ENCODE data around the gene VPS33A.
A peak's percentile ranks its signal among the peaks of the same experiment; 100 is the strongest.
"Not testable (repeated sequence)": the region's sequence is repeated elsewhere in the genome, so short reads cannot be mapped to it uniquely, and the experiment has no call there.

Gene VPS33A

GRCh38 chr12:122205053-122205925, 61.0 kb downstream of the VPS33A start:
- DNase-seq (ENCODE audit: low read depth) = no peak
- TF ChIP-seq CTCF (IDR thresholded peaks at IDR 0.05; ENCODE audit: low read depth, low read length, missing control alignments) = no peak
- no peak overlapping the region for H3K4me3 ChIP-seq (ENCODE audit: low read depth, low read length)

GRCh38 chr12:122204167-122205052, 61.9 kb downstream of the VPS33A start:
- H3K4me3 ChIP-seq (ENCODE audit: low read depth, low read length) = no peak overlapping the region
- no peak for TF ChIP-seq CTCF (IDR thresholded peaks at IDR 0.05; ENCODE audit: low read depth, low read length, missing control alignments)
- no peak for DNase-seq (ENCODE audit: low read depth)

- TF ChIP-seq CTCF (IDR thresholded peaks at IDR 0.05; ENCODE audit: low read depth, low read length, missing control alignments) = no peak
- H3K4me3 ChIP-seq (ENCODE audit: low read depth, low read length) = peak within 1 kb of the TSS; percentile 45
- DNase-seq (ENCODE audit: low read depth) = no peak
Measured at GRCh38 chr12:122203301-122204166, 62.8 kb downstream of the VPS33A start, which contains the start of gene B3GNT4. B3GNT4 (plus strand) TSS chr12:122203709; CDS start chr12:122204619, 910 bp downstream.

- DNase-seq (ENCODE audit: low read depth) = not testable (repeated sequence)
- peak overlapping the region; percentile 45; the same call in 1 of the 2 replicates for H3K4me3 ChIP-seq (ENCODE audit: low read depth, low read length)
Measured at GRCh38 chr12:122202811-122203210, 63.5 kb downstream of the VPS33A start.

GRCh38 chr12:122202017-122202416, 64.3 kb downstream of the VPS33A start:
- DNase-seq (ENCODE audit: low read depth) = no peak
- no peak for TF ChIP-seq CTCF (IDR thresholded peaks at IDR 0.05; ENCODE audit: low read depth, low read length, missing control alignments)
- no peak overlapping the region for H3K4me3 ChIP-seq (ENCODE audit: low read depth, low read length)

GRCh38 chr12:122201381-122201780, 64.9 kb downstream of the VPS33A start:
- no peak for DNase-seq (ENCODE audit: low read depth)
- no peak for TF ChIP-seq CTCF (IDR thresholded peaks at IDR 0.05; ENCODE audit: low read depth, low read length, missing control alignments)
- H3K4me3 ChIP-seq (ENCODE audit: low read depth, low read length) = no peak overlapping the region
